ENCODE results near the gene IL16.

IL16 gene

DNA sequence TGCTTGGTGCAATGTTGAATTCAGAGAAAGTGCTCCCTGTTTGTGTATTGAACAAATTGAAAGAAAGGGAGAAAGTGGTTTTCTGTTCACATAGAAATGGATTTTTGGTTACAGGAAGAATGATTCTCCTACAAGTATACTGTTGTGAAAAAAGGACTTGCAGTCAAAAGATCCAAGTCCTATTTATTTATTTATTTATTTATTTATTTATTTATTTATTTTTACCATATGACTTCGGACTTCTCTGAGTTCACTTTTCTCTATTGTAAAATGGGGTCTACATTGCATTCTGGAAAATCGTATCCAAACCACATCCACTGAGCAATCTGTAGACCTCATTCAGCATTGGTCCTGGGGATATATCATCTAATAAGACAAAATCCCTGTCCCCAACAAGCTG, 81.2 kb downstream of the IL16 start:
- peaks cover 9% of the 10 kb centered on the region; the same call in 1 of the 2 replicates for H3K4me1 ChIP-seq (ENCODE audit: control insufficient read depth, insufficient read depth, low read length)
- no peak overlapping the region for H3K4me3 ChIP-seq (ENCODE audit: low read depth, low read length)
- no peak overlapping the region for H3K9ac ChIP-seq (ENCODE audit: low read depth, low read length)
- peaks cover 9% of the 10 kb centered on the region for H3K9me3 ChIP-seq (ENCODE audit: control insufficient read depth, insufficient read depth, low read length)
- H3K27ac ChIP-seq (ENCODE audit: low read depth, low read length), result no peak overlapping the region
- H3K27me3 ChIP-seq (ENCODE audit: control insufficient read depth, insufficient read depth, low read length), result no peaks in the 10 kb centered on the region
- no peaks in the 10 kb centered on the region for H3K36me3 ChIP-seq (ENCODE audit: control insufficient read depth, insufficient read depth, low read length)

DNA sequence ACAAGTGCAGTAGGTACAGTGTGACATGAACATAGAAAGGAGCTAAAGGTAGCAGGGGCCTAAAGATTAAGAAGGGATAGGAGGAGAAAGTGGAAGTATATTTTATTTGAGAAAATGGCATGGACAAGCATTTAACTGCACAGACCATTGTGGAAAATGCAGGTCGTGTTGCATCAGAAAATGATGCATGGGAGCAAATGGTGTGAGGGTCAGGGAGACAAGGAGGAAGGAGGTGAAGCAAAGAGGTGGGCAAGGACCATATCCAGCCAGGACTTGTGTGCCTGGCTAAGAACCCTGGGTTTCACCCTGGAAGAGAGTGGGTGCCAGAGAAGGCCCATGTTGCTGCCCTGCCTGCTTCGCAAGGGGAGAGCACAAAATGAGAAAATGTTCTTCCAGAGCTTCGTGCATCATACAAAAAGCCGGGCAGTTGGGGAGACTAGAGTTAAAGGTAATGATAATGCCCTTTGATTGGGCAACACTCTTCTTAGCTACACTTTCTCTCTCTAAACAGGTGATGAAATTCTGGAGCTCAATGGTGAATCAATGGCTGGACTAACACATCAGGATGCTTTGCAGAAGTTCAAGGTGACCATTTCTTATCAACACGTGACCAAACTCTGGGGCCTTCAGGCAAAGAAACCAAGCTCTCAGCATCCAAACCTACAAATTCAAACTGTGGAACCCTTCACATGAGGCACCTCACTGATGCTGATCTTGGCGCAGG, 81.8 kb downstream of the IL16 start:
- H3K27ac ChIP-seq (ENCODE audit: low read depth, low read length), result no peak overlapping the region
- H3K36me3 ChIP-seq (ENCODE audit: control insufficient read depth, insufficient read depth, low read length), result no peaks in the 10 kb centered on the region
- H3K4me3 ChIP-seq (ENCODE audit: low read depth, low read length), result no peak overlapping the region
- peaks cover 9% of the 10 kb centered on the region; the same call in 1 of the 2 replicates for H3K4me1 ChIP-seq (ENCODE audit: control insufficient read depth, insufficient read depth, low read length)
- peaks cover 9% of the 10 kb centered on the region for H3K9me3 ChIP-seq (ENCODE audit: control insufficient read depth, insufficient read depth, low read length)
- H3K9ac ChIP-seq (ENCODE audit: low read depth, low read length), result no peak overlapping the region
- no peaks in the 10 kb centered on the region for H3K27me3 ChIP-seq (ENCODE audit: control insufficient read depth, insufficient read depth, low read length)

DNA sequence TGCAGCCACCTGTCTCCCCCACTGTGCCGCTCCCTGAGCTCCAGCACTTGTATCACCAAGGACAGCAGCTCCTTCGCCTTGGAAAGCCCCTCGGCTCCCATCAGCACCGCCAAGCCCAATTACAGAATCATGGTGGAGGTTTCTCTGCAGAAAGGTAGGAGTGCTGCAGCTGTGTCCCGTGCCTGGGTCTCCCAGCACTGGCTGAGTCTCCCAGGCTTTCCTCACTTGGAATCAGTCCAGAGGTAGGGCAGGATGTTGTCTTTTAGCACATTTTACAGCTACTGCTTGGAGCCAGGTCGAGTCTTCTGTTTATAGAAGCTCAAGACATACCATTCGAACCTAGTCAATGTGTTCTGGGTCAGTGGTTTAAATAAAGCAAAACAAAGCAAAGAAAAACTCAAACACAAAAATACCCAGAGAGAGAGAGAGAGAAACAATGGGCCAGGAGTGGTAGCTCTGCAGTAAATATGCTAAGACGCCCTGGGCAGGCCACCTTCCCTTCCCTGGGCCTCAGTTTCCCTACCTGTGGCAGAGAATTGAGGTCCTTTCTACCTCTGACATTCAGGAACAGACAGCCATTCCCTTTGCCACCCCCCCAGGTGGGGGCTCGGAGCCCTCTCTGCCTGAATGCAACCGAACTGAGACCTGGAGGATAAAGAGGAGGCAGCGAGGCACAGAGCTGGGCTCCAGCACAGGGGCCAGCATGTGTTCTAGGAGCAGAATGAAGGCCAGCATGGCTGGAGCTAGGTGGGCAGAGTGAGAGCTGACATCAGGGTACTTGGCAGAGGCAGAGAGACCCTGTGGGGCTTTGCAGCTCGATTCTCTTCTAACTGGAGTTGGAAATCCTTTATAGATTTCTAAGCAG, 83.2 kb downstream of the IL16 start:
- Histone ChIP-seq H3K27ac (ENCODE audit: low read depth, low read length) (no peak overlapping the region), H3K36me3 (ENCODE audit: control insufficient read depth, insufficient read depth, low read length) (no peaks in the 10 kb centered on the region), H3K4me1 (ENCODE audit: control insufficient read depth, insufficient read depth, low read length) (peaks cover 3% of the 10 kb centered on the region; the same call in 1 of the 2 replicates)

DNA sequence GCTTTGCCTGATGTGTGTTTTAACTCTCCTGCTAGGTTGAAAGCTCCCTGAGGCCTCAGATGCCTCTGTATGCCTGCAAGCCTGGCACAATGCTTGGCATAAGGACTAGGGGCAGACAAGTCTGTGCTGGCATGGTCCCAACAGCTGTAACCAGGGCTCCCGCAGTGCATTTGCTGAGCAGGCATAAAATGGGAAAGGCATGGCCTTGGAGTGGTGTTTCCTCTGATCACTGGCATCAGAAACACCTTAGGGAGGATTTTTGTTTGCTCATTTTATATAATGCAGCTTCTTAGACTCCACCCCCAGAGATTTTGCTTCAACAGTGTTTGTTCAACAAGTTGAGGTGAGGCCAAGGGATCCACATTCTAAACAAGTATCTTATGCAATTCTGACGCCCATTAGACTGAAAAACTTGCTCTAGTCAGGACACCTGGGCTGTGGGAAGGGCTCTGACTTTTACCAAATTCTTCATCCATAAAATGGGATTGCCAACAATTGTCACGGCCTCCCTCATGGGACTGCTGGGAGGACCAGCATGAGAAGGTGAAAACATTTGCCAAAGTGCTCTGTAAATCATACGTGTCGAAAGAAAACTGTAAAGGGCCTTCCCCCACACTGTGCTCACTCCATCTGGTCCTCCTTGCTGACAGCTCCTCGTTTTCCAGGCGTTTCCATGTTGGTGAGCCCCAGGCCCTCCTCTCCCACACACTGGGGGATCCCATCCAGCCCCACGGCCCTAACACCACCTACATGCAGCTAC, 84.2 kb downstream of the IL16 start:
- H3K27ac ChIP-seq (ENCODE audit: low read depth, low read length), result no peak overlapping the region

More for the DNA sequence above, 83.2 kb downstream of the IL16 start:
- Histone ChIP-seq H3K9ac (ENCODE audit: low read depth, low read length) (no peak overlapping the region), H3K4me3 (ENCODE audit: low read depth, low read length) (no peak overlapping the region), H3K9me3 (ENCODE audit: control insufficient read depth, insufficient read depth, low read length) (peaks cover 9% of the 10 kb centered on the region), H3K27me3 (ENCODE audit: control insufficient read depth, insufficient read depth, low read length) (no peaks in the 10 kb centered on the region)

DNA sequence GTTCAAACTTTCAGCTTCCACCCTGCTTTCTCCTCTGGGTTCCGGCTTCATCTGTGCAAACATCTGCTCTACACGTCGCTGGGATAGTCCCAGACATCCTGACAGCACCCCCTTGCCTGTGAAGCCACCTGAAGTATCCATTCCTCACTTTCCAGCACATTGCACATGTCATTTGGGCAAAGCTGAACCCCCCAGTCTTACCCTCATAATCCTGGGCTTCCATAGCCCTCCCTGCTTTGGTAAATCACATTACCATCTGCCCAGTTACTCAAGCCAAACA, 84.7 kb downstream of the IL16 start:
- Histone ChIP-seq H3K27me3 (ENCODE audit: control insufficient read depth, insufficient read depth, low read length) (no peaks in the 10 kb centered on the region; the same call in 1 of the 2 replicates), H3K4me3 (ENCODE audit: low read depth, low read length) (no peak overlapping the region), H3K9me3 (ENCODE audit: control insufficient read depth, insufficient read depth, low read length) (peaks cover 9% of the 10 kb centered on the region), H3K4me1 (ENCODE audit: control insufficient read depth, insufficient read depth, low read length) (no peaks in the 10 kb centered on the region), H3K9ac (ENCODE audit: low read depth, low read length) (no peak overlapping the region), H3K27ac (ENCODE audit: low read depth, low read length) (no peak overlapping the region), H3K36me3 (ENCODE audit: control insufficient read depth, insufficient read depth, low read length) (no peaks in the 10 kb centered on the region)

More for the DNA sequence above, 84.2 kb downstream of the IL16 start:
- no peaks in the 10 kb centered on the region for H3K27me3 ChIP-seq (ENCODE audit: control insufficient read depth, insufficient read depth, low read length)
- no peaks in the 10 kb centered on the region for H3K36me3 ChIP-seq (ENCODE audit: control insufficient read depth, insufficient read depth, low read length)
- H3K4me1 ChIP-seq (ENCODE audit: control insufficient read depth, insufficient read depth, low read length), result no peaks in the 10 kb centered on the region
- peaks cover 9% of the 10 kb centered on the region for H3K9me3 ChIP-seq (ENCODE audit: control insufficient read depth, insufficient read depth, low read length)
- H3K4me3 ChIP-seq (ENCODE audit: low read depth, low read length), result no peak overlapping the region
- H3K9ac ChIP-seq (ENCODE audit: low read depth, low read length), result no peak overlapping the region

DNA sequence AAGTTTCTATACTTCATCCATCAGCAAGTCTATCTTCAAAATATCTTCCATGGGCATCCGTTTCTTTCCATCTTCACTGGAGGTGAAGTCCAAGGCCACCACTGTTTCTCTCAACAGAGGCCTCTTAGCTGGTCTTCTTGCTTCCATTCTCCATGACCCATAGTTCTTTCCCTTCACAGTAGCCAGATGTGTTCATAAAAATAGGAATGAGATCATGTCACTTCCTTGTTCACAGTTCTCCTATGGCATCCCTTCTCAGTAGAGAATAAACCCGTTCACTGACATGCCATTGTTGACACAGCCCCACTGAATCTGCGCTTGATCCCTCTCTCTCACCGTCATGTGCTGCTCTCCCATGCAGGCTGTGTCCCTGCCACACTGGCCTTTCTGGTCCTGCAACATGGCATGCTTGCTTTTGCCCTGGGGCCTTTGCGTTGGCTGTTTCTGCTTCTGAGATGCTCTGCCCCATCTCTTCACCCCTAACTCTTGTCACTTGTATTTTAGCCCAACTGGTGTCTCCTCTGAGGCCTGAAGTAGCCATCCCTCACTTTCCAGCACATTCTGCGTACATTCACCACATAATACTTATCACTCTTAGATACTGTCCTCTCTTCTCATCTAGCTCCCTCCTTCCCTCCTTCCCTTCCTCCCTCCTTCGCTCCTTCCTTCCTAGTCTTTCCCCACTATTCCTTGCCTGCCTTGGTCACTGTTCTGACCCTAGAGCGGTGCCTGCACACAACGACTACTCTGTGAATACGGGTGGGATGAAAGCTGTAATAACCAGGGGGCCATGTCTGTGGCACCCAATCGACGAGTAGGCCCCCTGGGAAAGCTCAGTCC, 85.3 kb downstream of the IL16 start:
- Histone ChIP-seq H3K9me3 (ENCODE audit: control insufficient read depth, insufficient read depth, low read length) (peaks cover 7% of the 10 kb centered on the region), H3K9ac (ENCODE audit: low read depth, low read length) (no peak overlapping the region), H3K4me1 (ENCODE audit: control insufficient read depth, insufficient read depth, low read length) (no peaks in the 10 kb centered on the region), H3K27ac (ENCODE audit: low read depth, low read length) (no peak overlapping the region), H3K4me3 (ENCODE audit: low read depth, low read length) (no peak overlapping the region), H3K36me3 (ENCODE audit: control insufficient read depth, insufficient read depth, low read length) (no peaks in the 10 kb centered on the region), H3K27me3 (ENCODE audit: control insufficient read depth, insufficient read depth, low read length) (no peaks in the 10 kb centered on the region; the same call in 1 of the 2 replicates)

DNA sequence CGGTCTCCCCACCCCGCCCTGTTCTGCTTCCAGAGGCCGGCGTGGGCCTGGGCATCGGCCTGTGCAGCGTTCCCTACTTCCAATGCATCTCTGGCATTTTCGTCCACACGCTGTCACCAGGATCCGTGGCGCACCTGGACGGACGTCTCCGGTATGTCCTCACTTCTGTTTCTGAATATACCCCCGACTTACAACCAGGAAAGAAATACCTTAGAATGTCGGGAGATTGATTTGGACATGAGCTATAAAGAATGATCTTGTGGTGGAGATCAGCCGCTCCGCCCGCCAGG, 85.9 kb downstream of the IL16 start:
- Histone ChIP-seq H3K9me3 (ENCODE audit: control insufficient read depth, insufficient read depth, low read length) (0 out of 2 replicates have a peak, but pooled peaks cover 2% of the 10 kb centered on the region), H3K4me1 (ENCODE audit: control insufficient read depth, insufficient read depth, low read length) (no peaks in the 10 kb centered on the region), H3K9ac (ENCODE audit: low read depth, low read length) (no peak overlapping the region), H3K27ac (ENCODE audit: low read depth, low read length) (no peak overlapping the region), H3K4me3 (ENCODE audit: low read depth, low read length) (no peak overlapping the region), H3K27me3 (ENCODE audit: control insufficient read depth, insufficient read depth, low read length) (no peaks in the 10 kb centered on the region; the same call in 1 of the 2 replicates), H3K36me3 (ENCODE audit: control insufficient read depth, insufficient read depth, low read length) (no peaks in the 10 kb centered on the region)

DNA sequence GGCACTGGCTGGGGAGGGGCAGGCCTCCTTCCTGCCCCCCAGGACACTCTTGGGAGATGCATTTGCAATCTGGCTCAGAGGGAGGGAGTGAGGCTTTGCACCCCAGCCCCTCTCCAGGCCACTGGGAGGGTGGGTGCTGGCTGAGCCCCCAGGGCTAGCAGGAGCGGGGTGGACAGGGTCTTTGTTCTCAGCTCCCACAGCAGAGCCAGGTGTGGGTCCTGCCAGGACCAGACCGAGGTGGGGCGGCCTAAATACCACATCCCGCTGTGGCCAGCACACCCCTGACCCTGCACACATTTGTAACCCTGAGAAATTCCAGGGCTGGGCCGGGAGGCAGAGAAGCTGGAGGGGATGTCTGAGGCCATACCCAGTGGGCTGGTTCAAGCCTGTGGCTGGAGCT, 86.2 kb downstream of the IL16 start:
- Histone ChIP-seq H3K36me3 (ENCODE audit: control insufficient read depth, insufficient read depth, low read length) (no peaks in the 10 kb centered on the region), H3K9me3 (ENCODE audit: control insufficient read depth, insufficient read depth, low read length) (no peaks in the 10 kb centered on the region), H3K27me3 (ENCODE audit: control insufficient read depth, insufficient read depth, low read length) (no peaks in the 10 kb centered on the region; the same call in 1 of the 2 replicates), H3K9ac (ENCODE audit: low read depth, low read length) (no peak overlapping the region), H3K4me3 (ENCODE audit: low read depth, low read length) (no peak overlapping the region), H3K27ac (ENCODE audit: low read depth, low read length) (no peak overlapping the region), H3K4me1 (ENCODE audit: control insufficient read depth, insufficient read depth, low read length) (no peaks in the 10 kb centered on the region)

DNA sequence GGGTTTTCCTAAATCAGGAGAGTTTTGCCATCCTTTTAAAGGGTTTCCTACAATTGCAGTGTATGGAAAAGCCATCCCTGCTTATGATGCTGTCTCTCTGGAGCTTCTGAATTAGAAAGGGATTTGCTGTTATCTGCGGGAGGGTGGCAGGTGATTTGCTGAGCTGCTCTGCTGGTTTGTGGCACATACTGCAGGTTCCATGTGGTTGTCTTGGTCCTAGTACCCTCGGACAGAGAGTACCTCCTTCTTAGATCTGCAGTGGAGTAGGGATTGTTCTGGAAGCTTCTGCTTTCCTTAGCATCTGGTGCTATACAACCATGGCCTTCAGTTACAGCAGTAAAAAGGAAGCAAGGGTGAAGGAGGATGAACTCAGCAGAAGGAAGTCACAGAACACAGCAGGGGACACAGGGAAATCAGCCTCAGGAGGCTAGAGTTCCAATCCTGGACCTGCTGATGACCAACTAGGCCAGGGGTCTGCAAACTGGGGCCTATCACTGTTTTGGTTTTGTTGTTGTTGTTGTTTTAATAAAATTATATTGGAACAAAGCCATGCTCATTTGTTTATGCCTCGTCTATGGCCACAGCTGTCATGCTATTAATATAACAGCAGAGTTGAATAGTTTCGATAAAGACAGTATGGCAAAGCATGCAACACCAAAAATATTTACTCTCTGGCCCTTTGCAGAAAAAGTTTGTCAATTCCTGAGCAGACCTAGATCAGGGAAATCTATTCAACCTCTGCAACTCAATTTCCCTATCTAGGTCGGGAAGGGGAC, 87.8 kb downstream of the IL16 start:
- Histone ChIP-seq H3K36me3 (ENCODE audit: control insufficient read depth, insufficient read depth, low read length) (no peaks in the 10 kb centered on the region), H3K27me3 (ENCODE audit: control insufficient read depth, insufficient read depth, low read length) (no peaks in the 10 kb centered on the region; the same call in 1 of the 2 replicates), H3K4me3 (ENCODE audit: low read depth, low read length) (no peak overlapping the region), H3K9ac (ENCODE audit: low read depth, low read length) (no peak overlapping the region), H3K27ac (ENCODE audit: low read depth, low read length) (no peak overlapping the region), H3K4me1 (ENCODE audit: control insufficient read depth, insufficient read depth, low read length) (no peaks in the 10 kb centered on the region), H3K9me3 (ENCODE audit: control insufficient read depth, insufficient read depth, low read length) (no peaks in the 10 kb centered on the region)

DNA sequence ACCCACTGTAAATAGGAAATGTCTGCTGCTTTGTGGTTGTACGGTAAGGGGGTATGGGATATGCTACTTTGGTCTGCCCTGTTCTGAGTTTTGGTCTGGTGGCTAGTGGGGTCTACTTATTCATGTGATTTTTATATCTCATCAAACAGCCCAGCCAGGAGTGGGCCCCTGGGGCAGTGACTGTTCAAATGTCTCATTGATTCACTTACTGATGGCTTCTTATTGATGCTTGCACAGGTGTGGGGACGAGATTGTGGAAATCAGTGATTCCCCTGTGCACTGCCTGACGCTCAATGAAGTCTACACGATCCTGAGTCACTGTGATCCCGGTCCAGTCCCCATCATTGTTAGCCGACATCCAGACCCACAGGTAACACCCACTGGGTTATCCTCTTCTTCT, 88.8 kb downstream of the IL16 start:
- Histone ChIP-seq H3K36me3 (ENCODE audit: control insufficient read depth, insufficient read depth, low read length) (no peaks in the 10 kb centered on the region), H3K9ac (ENCODE audit: low read depth, low read length) (no peak overlapping the region), H3K4me3 (ENCODE audit: low read depth, low read length) (no peak overlapping the region), H3K27ac (ENCODE audit: low read depth, low read length) (no peak overlapping the region), H3K9me3 (ENCODE audit: control insufficient read depth, insufficient read depth, low read length) (no peaks in the 10 kb centered on the region), H3K27me3 (ENCODE audit: control insufficient read depth, insufficient read depth, low read length) (no peaks in the 10 kb centered on the region; the same call in 1 of the 2 replicates), H3K4me1 (ENCODE audit: control insufficient read depth, insufficient read depth, low read length) (no peaks in the 10 kb centered on the region)
